NB4 (cell line): ENCODE measurements around the gene CHRM4.
A peak's percentile ranks its signal among the peaks of the same experiment; 100 is the strongest.

Experiments
- MYC ChIP-seq: IDR thresholded peaks from 2 replicates; pipeline ENCODE4 v1.6.1; 2011; ENCODE audit warnings: low read depth, low read length
- POLR2A ChIP-seq: IDR thresholded peaks from 2 replicates; pipeline ENCODE4 v1.6.1; 2011; ENCODE audit warnings: mild to moderate bottlenecking; ENCODE audit not compliant: insufficient read length; ENCODE audit errors: extremely low read depth
- TF ChIP-seq, protein P1 (sequence below): IDR thresholded peaks from one replicate; pipeline ENCODE4 v1.5.1; 2012; ENCODE audit warnings: low read depth, low read length
- TF ChIP-seq, protein P2 (sequence below): IDR thresholded peaks from 2 replicates; pipeline ENCODE4 v1.6.1; 2011; ENCODE audit warnings: low read depth, low read length

DNA sequence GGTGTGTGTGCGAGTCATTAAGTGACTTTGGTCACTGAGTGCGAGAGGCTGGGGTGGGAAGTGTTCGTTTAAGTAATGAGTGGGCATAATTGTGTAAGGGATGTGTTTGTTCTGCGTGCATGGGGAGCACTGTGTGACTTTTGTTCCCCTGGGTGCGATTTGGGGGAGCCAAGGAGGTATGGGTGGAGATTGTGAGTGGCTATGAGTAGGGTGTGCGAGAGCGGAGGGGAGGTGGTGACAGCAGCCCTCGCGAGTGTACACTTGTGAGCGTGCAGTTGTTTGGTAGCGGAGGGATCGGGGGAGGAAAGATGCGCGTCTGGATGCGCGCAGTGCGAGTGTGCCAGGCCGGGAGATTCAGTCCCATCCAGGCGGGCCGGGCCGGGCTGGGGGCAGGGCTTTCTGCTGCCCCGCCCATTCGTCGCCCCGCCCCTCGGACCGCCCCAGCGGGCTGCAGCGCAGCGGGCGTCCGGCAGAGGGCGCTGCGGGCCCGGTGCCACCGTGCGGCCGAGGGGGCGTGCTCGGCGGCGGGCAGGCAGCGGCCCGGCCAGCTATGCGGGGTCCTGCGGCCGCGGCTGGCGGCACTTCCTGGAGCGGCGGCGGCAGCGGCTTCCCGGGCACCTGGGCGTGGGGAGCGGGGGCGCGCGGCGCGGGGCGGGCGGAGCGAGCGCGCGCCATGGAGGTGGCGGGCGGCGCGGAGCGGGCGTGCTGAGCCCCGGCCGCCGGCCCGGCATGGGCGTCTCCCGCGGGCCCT, 44.5 kb downstream of the CHRM4 start, which contains the start of gene DGKZ:
- TF ChIP-seq, protein P1, sequence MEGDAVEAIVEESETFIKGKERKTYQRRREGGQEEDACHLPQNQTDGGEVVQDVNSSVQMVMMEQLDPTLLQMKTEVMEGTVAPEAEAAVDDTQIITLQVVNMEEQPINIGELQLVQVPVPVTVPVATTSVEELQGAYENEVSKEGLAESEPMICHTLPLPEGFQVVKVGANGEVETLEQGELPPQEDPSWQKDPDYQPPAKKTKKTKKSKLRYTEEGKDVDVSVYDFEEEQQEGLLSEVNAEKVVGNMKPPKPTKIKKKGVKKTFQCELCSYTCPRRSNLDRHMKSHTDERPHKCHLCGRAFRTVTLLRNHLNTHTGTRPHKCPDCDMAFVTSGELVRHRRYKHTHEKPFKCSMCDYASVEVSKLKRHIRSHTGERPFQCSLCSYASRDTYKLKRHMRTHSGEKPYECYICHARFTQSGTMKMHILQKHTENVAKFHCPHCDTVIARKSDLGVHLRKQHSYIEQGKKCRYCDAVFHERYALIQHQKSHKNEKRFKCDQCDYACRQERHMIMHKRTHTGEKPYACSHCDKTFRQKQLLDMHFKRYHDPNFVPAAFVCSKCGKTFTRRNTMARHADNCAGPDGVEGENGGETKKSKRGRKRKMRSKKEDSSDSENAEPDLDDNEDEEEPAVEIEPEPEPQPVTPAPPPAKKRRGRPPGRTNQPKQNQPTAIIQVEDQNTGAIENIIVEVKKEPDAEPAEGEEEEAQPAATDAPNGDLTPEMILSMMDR: peak; percentile 15
- TF ChIP-seq, protein P2, sequence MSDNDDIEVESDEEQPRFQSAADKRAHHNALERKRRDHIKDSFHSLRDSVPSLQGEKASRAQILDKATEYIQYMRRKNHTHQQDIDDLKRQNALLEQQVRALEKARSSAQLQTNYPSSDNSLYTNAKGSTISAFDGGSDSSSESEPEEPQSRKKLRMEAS: peak; percentile 44; the same call in 1 of the 2 replicates
- peak; percentile 51 for TF ChIP-seq POLR2A
- TF ChIP-seq MYC: peak; percentile 42
